Measurements from ENCODE around the gene HSDL1.

Gene HSDL1

DNA sequence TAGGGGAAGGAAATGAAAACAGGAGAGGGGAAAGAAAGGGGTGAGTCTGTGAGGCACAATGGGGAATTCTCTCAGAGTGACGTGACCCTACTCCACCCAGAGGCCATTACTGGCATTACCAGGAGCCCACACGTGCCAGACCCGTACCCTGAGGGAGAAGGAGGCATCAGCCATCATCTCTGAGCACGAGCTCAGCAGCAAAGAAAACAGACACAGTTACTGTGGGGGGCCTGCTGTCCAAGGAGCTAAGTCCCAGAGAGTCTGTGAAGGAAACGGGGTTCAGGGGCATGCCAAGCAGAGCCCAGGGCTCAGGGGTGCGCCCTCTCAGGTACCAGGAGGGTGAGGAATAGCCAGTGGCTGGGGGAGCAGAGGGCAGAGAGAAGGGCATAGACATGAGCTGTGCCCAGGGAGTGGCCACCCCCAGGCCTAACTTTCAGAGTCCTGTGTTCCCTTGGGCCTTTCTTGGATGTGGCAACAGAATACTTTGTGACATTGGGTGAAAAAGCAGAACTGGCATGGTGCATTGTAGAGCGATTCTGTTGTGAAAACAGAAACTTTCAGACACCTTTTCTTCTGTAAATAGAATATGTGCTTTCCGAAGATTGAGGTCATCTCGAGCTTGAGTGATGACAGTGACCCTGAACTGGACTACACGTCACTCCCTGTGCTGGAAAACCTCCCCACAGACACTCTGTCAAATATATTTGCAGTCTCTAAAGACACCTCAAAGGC is 30.5 kb upstream of the HSDL1 start:
- DNase-seq: no peak

DNA sequence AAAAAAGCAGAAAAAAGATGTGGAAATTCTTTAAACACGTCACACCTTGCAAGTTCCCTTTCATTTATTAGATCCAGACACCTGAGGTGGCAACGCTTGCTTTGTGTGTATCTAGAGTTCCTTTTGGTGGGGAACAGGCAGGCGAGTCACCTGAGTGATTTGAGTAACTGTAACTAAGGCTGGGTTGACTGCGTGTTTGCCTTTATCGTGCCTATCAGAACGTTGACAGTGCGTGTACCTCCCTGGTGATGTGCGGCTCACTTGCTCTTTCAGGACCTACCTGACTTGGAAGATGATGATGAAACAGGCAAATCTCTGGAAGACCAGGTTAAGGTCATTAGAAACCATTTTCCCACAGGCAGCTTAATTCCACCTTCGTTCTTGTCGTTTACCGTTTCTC is 29.4 kb upstream of the HSDL1 start:
- no peak for DNase-seq

GRCh38 chr16:84169765-84170310 is 24.9 kb upstream of the HSDL1 start:
- DNase-seq: no peak

- no peak for DNase-seq
Measured at GRCh38 chr16:84166796-84167695, 22.1 kb upstream of the HSDL1 start.

GRCh38 chr16:84165746-84166145 is 20.8 kb upstream of the HSDL1 start:
- DNase-seq: no peak

- DNase-seq: no peak
Measured at GRCh38 chr16:84161801-84162200, 16.8 kb upstream of the HSDL1 start.

- no peak for DNase-seq
Measured at GRCh38 chr16:84161037-84161436, 16.1 kb upstream of the HSDL1 start.

- DNase-seq: no peak
Measured at GRCh38 chr16:84159800-84160199, 14.8 kb upstream of the HSDL1 start.

DNA sequence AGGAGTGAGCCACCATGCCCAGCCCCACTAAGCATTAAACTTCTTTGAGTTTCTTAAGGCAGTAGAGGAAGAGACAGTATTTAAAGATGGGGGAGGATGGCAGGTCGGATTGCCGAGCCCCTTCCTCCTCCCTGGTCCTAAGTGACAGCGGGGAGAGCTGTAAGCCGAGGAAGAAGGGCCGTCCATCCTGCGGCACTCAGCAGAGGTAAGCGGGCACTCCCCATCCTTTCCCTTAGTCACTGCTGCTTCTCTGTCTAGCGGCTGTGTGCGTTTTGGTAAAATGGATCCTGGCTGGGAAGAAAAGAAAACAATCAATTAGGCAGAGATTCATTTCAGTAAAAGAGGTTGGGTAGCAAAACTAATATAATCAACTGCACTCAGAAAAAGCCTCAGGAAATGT is 14.0 kb upstream of the HSDL1 start:
- DNase-seq: no peak

- DNase-seq: no peak
Measured at GRCh38 chr16:84156342-84156784, 11.4 kb upstream of the HSDL1 start.

- DNase-seq: no peak
Measured at GRCh38 chr16:84155771-84156170, 10.8 kb upstream of the HSDL1 start.

GRCh38 chr16:84155226-84155625 is 10.2 kb upstream of the HSDL1 start:
- no peak for DNase-seq

- DNase-seq: no peak
Measured at GRCh38 chr16:84153660-84154214, 8.8 kb upstream of the HSDL1 start.

GRCh38 chr16:84150926-84151325 is 5.9 kb upstream of the HSDL1 start:
- no peak for DNase-seq

GRCh38 chr16:84144209-84144858 is 643 bp downstream of the HSDL1 start:
- DNase-seq: peak; percentile 25

DNA sequence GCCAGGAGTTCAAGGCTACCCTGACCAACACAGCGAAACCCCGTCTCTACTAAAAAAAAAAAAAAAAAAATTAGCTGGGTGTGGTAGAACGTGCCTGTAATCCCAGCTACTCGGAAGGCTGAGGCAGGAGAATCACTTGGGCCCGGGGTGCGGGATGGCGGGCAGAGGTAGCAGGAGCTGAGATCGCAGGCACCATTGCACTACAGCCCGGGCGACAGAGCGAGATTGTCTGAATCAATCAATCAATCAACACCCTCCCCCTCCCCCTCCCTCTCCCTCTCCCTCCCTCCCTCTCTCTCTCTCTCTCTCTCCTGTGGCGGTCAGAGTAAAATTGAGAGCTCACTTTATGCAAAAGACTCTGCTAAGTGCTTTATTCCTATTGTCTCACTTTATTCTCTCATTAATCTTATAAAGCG is 1.2 kb downstream of the HSDL1 start:
- DNase-seq: peak; percentile 38

GRCh38 chr16:84143081-84143480 is 1.9 kb downstream of the HSDL1 start:
- DNase-seq: no peak

DNA sequence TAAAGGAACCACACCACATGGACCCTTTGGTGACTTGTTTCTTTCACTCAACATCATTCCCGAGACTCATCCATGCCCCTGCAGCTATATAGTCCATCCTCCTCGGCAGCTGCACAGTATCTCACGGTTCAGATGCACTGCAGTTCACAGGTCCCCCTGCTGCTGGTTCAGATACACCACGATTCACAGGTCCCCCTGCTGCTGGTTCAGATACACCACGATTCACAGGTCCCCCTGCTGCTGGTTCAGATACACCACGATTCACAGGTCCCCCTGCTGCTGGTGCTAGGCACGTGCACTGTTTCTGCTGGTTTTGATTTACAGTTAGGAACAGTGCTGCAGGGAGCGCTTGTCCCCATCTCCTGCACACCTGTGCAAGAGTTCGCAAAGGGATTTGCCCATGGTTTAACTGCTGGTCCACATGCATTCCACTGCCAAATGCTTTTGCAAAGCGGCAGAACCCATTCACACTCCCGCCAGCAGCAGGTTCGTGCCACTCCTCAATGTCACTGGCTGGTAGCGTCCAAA is 3.8 kb downstream of the HSDL1 start:
- DNase-seq: peak; percentile 14

DNA sequence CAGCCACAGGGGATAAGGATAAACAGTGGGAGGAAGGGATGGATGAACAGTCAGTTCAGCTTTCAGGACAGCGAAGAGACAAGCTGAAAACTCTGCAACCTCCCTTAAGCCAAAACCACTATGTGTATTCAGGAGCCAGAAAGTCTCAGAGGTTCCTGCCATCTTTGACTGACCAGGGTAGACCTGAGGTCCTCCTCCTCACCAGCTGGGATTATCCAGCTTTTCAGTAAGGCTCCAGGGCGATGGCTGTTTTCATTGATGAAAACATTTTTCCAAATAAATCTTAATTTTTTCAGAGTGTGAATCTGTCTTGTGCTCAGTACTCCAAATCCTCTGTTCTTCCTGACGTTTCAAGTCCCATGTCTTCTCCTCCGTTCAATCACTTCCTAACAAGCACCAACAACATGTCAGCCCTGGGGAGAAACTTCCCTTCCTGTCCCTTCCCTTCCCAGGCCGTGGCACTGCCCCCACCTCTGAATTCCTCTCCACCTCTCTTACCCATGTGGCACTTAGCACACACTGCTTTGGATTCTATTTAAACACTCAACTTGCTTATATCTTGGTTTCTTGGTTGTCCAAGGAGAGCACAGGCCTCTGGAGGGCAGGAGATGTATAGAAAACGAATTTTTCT is 5.2 kb downstream of the HSDL1 start:
- no peak for DNase-seq

- peak; percentile 96 for DNase-seq
Measured at GRCh38 chr16:84138824-84139627, 6.0 kb downstream of the HSDL1 start.

DNA sequence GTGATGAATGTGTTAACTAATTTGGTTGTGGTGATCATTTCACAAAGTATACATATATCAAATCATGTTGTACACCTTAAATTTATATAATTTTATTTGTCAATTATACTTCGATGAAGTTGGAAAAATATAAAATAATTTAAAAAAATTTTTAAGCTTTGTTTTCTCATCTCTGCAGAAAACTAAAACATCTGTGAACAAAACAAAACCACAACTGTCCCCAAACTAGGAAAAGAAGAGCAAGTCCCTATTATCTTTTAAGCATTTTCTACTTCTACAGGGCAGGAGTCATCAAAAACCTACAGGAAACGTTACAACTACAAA is 6.5 kb downstream of the HSDL1 start:
- DNase-seq: no peak
